Stimulated activated CD4-positive, alpha-beta T cell treated with anti-CD3 and anti-CD28 coated beads, Interleukin-2, amount 100 ng/mL, for 48 hours (primary cell): ENCODE results near the gene BARX1.
"Not testable (repeated sequence)": the region's sequence is repeated elsewhere in the genome, so short reads cannot be mapped to it uniquely, and the experiment has no call there.

Experiments used
- DNase-seq, 2 donors: peaks; one replicate each; pipeline ENCODE4 v3.0.0-alpha.2; 2020

Gene BARX1

DNA sequence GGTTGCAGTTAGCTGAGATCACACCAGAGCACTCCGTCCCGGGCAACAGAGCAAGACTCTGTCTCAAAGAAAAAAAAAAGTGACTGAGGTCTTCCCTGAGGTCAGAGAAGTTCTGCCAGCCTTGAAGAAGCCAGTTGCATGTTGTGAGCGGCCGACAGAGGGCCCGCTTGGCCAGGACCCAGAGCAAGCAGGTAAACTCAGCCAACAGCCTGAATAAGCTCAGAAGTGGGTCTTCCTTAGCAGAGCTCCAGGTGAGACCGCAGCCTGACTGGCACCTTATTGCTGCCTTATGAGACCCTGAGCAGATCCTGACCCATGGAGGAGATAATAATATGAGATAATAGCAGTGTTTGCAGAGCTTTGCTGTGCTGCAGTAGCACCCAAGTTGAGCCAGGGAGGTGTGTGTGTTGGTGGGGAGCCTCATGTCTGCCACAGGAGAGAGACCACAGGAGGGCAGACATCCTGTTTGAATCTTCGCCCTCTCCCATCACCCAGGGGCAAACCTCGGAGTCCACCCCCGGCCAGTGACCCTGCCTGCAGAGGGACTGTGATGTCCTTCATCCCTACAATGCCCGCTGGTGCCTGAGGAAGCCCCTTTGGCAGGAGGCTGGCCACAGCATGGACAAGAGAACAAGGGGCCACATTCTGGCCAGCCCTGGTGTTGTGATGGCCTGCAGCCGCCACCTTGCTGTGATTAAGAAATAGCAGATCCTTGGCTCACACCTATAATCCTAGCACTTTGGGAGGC lies 10.8 kb upstream of the BARX1 start:
- DNase-seq, result no peak

GRCh38 chr9:93964685-93965084 lies 9.5 kb upstream of the BARX1 start:
- no peak for DNase-seq

DNA sequence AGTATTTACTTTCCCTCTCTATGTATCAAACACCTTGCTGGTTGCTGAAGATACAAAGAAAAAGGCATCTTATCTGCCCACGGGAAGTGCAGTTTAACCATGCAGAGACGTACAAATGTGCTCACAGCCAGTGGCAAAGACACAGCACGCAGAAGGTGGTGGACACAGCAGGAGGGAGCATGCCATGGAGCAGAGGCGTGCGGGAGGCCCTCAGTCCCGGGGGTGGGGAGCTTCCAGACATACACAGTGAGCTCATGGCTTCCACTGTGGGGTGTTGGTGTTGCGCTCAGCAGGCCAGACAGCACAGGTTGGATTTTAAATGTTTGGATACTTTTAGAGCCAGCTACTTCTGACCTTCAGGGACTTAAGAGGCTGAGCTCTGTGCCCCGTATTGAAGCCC lies 8.8 kb upstream of the BARX1 start:
- DNase-seq, result no peak

GRCh38 chr9:93963489-93963888 lies 8.3 kb upstream of the BARX1 start:
- not testable (repeated sequence) for DNase-seq

- DNase-seq, result peak; percentile 78 to 81
Observed at GRCh38 chr9:93962561-93963440, 7.6 kb upstream of the BARX1 start.

DNA sequence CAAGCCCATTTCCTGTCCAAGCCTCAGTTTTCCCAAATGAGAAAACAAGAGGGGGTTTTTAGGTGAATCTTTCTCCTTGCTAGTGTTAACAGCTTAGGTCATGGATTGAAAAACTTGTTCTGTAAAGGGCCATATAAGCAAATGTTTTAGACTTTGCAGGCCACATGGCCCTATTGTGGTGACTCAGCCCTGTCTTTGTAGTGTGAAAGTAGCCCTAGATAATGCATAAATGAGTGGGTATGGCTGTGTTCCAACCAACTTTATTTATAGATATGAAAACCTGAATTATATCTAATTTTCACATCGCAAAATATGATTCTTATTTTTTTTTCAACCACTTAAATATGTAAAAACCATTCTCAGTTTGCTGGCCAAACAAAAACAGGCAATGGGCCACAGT lies 6.9 kb upstream of the BARX1 start:
- DNase-seq, result no peak

DNA sequence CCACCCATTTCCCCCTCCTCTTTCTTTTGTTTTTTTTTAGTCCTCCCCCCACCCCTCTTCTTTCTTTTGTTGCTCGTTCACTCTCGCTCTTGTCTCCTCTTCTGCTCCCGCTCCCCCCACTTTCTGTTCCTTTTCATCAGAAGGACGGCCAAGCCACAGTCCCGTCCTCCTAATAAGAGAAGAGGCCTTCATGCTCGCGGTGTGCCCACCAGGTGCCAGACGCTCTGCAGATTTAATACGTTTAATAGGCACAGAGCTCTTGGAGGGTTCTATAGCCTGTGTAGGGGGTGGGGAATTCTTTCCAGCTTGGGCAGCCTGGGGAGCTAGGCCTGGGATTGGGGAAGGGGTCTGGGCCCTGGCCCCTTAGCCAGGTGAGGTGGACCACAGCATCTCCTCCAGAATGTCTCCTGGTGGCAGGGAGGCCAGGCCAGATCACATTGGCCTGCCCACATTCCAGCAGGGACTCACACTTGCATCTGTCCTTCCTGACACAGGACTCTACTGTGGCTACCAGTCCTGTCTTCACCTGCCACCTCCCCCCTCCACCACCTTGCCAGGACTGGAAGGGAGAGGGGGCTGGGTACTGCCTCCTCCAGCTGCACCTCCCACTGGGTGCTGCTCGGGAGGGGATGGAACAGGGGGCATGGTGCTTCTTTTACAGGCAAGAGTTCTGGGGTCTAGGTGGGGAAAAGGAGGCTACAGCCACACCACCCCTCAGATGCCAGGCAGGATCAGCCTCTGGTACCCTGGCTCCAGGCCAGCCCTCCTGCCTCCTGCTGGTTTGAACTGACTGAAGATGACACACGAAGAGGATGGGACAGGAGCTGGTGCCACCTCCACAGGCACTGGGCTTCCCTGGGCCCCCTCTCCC lies 6.1 kb upstream of the BARX1 start:
- DNase-seq, result no peak

GRCh38 chr9:93960221-93960970 lies 5.2 kb upstream of the BARX1 start:
- no peak for DNase-seq

DNA sequence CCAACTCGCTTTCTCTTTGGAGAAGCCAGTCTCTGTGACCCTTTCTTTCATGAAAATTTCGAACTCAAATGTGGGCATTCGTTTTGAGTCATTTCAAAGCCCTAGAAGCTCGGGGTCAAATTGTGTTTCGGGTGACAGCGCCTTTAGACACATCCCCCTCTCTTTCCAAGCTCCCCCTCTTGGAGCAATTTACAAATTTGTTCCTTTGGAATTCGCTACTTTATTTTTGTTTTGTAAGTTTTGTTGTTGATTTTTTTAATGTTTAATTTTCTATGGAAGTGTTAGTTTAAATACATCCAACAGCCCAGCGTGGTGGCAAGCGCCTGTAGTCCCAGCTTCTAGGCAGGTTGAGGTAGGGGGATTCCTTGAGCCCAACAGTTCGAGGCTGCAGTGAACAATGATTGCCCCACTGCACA lies 4.6 kb upstream of the BARX1 start:
- DNase-seq, result no peak

- no peak for DNase-seq
Observed at GRCh38 chr9:93958819-93959682, 3.9 kb upstream of the BARX1 start.

GRCh38 chr9:93958121-93958818 lies 3.1 kb upstream of the BARX1 start:
- no peak for DNase-seq

DNA sequence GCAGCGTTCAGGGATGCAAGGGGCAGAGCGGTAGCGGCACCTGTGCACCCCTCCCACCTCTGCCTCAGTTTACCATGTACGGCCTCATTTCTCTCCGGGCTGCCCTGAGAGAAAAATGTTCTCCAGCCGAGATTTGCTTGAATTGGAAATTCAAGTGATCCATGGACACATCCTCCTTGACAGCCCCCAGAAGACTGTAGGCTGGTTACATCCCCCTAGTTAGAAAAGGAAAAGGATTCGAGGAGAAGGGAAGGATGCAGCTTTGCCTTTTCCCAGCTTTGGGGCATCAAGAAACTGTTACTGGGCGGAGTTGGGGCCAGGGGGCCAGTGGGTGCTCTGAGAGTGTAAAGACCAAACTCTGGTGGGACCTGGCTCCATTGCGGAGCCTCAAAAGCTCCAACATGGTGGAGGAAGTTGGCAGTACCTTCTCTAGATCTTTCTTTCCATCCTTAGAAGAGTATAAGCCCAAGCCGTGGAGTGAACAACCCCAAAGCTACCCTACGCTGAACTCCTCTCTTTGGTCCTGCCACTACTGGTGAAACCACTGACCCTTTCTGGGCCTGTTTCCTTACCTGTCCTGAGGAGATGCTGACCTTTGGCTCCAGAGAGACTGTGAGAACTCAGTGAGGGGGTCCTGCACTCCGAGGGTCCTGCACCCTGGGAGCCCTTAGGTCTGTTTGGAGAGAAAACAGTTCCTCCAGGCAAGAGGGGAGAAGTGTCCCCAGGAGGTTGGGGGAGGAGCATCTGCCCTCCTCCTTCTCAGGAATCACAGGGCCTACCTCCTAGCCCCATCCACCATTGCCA lies 1.0 kb upstream of the BARX1 start:
- no peak for DNase-seq

DNA sequence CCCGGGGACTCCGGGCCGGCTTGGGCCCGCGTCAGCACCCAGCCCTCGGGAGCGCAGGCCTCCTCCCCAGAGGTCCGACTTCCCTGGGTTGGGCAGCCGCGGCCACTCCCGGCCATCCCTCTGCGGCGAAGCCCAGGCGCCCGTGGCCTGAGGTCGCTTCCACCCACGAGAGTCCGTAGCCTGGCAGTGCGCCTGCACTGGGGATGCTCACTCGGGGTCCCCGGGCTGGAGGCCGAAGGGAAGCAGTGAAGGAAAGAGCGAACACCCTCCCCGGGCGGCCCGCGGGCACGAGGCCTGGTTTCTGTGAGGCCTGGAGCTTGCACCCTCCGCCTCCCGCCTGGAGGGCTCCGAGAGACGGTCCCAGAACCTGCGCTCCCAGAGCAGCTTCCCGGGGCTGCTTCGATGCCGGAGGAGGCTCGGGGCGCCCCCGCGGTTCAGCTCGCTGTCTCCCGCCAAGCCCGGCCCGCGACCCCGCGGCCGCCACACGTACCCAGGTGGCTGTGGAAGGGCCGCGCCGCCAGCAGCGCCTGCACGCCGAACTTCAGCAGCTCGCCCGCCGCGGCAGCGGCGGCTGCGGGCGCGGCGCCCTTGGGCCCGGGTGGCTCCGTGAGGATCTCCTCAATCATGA lies 607 bp downstream of the BARX1 start:
- DNase-seq, result no peak

DNA sequence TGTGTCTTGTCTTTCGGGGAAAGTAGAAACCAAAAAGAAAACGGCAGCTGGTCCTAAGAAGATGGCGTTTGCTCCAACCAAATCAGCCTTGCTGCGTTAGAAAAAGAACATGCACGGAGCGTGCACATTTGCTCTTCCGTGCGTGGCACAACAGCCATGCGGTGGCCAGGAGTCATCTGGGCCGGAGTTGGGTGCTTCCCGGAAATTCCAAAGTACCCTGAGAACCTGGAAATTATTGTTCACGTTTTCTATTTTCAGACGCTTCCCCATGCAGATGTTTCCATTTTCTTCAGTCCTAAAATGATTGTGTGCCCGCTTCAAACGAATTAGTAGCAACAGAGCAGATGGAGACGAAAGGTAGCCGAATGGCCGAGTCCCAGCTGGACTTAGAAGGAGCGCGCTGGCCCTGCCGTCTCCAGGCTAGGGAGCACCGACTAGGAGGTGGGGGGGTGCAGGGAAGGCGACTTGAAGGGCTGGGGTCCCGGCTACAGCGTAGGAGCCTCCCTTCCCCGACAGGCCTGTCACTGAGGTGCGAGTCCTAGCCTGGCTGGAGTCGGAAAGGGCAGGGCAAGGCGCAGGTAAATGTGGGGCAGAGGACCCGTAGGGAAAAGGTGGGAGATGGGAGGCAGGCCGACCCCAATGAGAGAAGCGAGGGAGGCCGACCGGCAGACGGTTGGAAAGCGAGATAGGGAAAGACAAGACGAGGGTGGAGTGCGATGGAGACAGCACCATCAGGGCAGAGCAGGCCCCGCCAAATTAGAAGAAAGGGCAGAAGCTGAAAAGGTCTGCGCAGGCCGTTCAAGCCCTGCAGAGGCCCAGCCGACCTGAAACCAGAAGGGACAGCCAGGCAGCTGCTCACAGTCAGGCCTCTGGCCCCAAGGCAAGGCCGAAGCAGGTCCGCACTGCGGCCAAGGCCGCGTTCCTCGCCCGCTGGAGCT lies 1.4 kb downstream of the BARX1 start:
- no peak for DNase-seq

DNA sequence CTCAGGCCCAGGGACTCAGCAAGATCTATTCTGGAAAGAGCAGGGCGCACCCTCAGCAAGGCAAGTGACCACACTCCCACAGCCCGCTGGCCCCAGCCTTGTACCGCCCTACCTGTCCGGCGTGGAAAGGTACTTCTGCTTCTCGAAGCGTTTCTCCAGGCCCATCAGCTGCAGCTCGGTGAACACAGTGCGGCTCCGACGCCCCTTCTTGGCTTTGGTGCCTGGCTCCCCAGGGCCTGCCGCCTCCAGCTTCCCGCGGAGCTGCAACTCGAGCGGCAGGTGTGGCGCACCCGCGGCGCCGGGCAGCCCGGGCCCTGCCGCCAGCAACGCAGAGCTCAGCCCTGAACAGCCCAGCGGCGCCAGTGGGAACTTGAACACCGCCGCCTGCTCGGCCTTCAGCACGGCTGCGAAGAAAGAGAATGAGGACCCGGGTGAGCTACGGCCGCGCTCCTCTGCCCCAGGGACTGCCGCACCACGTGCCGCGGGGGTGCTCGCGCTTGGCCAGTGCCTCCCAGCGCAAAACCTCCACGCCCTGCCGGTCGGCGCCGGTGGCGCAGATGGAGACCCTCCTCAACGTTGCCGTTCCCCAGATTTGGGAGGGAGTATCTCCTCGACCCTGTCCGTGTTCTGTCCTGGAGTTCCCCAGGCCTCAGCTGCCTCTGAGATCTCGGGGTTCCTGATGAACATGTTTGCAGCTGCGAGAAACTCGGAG lies 2.2 kb downstream of the BARX1 start:
- DNase-seq, result no peak

GRCh38 chr9:93952119-93952783 lies 2.9 kb downstream of the BARX1 start:
- no peak for DNase-seq

GRCh38 chr9:93951655-93952118 lies 3.5 kb downstream of the BARX1 start:
- DNase-seq, result no peak
